ENCODE data around the gene IRX2.

Gene IRX2

GRCh38 chr5:2751592-2752021 lies at the start of gene IRX2:
TSS of gene IRX2 (minus strand) at chr5:2751677. CDS start at chr5:2751413, 264 bp downstream.
- TF ChIP-seq YY1 (IDR thresholded peaks at IDR 0.05; ENCODE audit: insufficient read depth, insufficient read length) = no peak
- no peak for TF ChIP-seq SUZ12 (IDR thresholded peaks at IDR 0.05; ENCODE audit: extremely low read depth, insufficient read depth, insufficient read length)
- TF ChIP-seq ZNF274 (IDR thresholded peaks at IDR 0.05; ENCODE audit: low read depth, low read length) = no peak
- peak within 1 kb of the TSS; percentile 84 for H3K4me3 ChIP-seq (ENCODE audit: insufficient read length, low read depth)
- H3K36me3 ChIP-seq (ENCODE audit: insufficient read depth, insufficient read length, low read length) = peaks cover 31% of the 10 kb centered on the region
- no peaks in the 10 kb centered on the region for H3K4me1 ChIP-seq (ENCODE audit: insufficient read depth, insufficient read length)
- DNase-seq (ENCODE audit: low read depth, low spot score) = peak; percentile 82
- H3K9me3 ChIP-seq (ENCODE audit: insufficient read depth, low read length) = peaks cover 43% of the 10 kb centered on the region; the same call in 1 of the 2 replicates
- H3K27me3 ChIP-seq (ENCODE audit: insufficient read depth, insufficient read length) = no peaks in the 10 kb centered on the region
- peak within 1 kb of the TSS; percentile 92 for H3K9ac ChIP-seq (ENCODE audit: insufficient read length, low read depth)

GRCh38 chr5:2800035-2800434 lies 48.6 kb upstream of the IRX2 start:
- no peak overlapping the region for H3K4me3 ChIP-seq (ENCODE audit: insufficient read length, low read depth)
- no peak overlapping the region for H3K9ac ChIP-seq (ENCODE audit: insufficient read length, low read depth)
- no peaks in the 10 kb centered on the region for H3K4me1 ChIP-seq (ENCODE audit: insufficient read depth, insufficient read length)
- H3K9me3 ChIP-seq (ENCODE audit: insufficient read depth, low read length) = no peaks in the 10 kb centered on the region
- H3K36me3 ChIP-seq (ENCODE audit: insufficient read depth, insufficient read length, low read length) = no peaks in the 10 kb centered on the region
- TF ChIP-seq ZNF274 (IDR thresholded peaks at IDR 0.05; ENCODE audit: low read depth, low read length) = no peak
- no peak for DNase-seq (ENCODE audit: low read depth, low spot score)
- H3K27me3 ChIP-seq (ENCODE audit: insufficient read depth, insufficient read length) = no peaks in the 10 kb centered on the region

- Histone ChIP-seq H3K4me3 (ENCODE audit: insufficient read length, low read depth) (no peak overlapping the region), H3K36me3 (ENCODE audit: insufficient read depth, insufficient read length, low read length) (no peaks in the 10 kb centered on the region), H3K4me1 (ENCODE audit: insufficient read depth, insufficient read length) (no peaks in the 10 kb centered on the region), H3K9me3 (ENCODE audit: insufficient read depth, low read length) (peaks cover 4% of the 10 kb centered on the region; the same call in 1 of the 2 replicates), H3K27me3 (ENCODE audit: insufficient read depth, insufficient read length) (no peaks in the 10 kb centered on the region), H3K9ac (ENCODE audit: insufficient read length, low read depth) (no peak overlapping the region)
- no peak for TF ChIP-seq YY1 (IDR thresholded peaks at IDR 0.05; ENCODE audit: insufficient read depth, insufficient read length)
- TF ChIP-seq SUZ12 (IDR thresholded peaks at IDR 0.05; ENCODE audit: extremely low read depth, insufficient read depth, insufficient read length) = no peak
- no peak for TF ChIP-seq ZNF274 (IDR thresholded peaks at IDR 0.05; ENCODE audit: low read depth, low read length)
- DNase-seq (ENCODE audit: low read depth, low spot score) = no peak
Observed at GRCh38 chr5:2797981-2798380, 46.5 kb upstream of the IRX2 start.

GRCh38 chr5:2797160-2797559 lies 45.7 kb upstream of the IRX2 start:
- TF ChIP-seq YY1 (IDR thresholded peaks at IDR 0.05; ENCODE audit: insufficient read depth, insufficient read length) (no peak), SUZ12 (IDR thresholded peaks at IDR 0.05; ENCODE audit: extremely low read depth, insufficient read depth, insufficient read length) (no peak), ZNF274 (IDR thresholded peaks at IDR 0.05; ENCODE audit: low read depth, low read length) (no peak)
- no peak overlapping the region for H3K4me3 ChIP-seq (ENCODE audit: insufficient read length, low read depth)
- no peaks in the 10 kb centered on the region for H3K4me1 ChIP-seq (ENCODE audit: insufficient read depth, insufficient read length)
- no peaks in the 10 kb centered on the region for H3K27me3 ChIP-seq (ENCODE audit: insufficient read depth, insufficient read length)
- no peaks in the 10 kb centered on the region for H3K36me3 ChIP-seq (ENCODE audit: insufficient read depth, insufficient read length, low read length)
- H3K9ac ChIP-seq (ENCODE audit: insufficient read length, low read depth) = no peak overlapping the region
- no peak for DNase-seq (ENCODE audit: low read depth, low spot score)
- peaks cover 5% of the 10 kb centered on the region; the same call in 1 of the 2 replicates for H3K9me3 ChIP-seq (ENCODE audit: insufficient read depth, low read length)

GRCh38 chr5:2783223-2783622 lies 31.7 kb upstream of the IRX2 start:
- Histone ChIP-seq H3K27me3 (ENCODE audit: insufficient read depth, insufficient read length) (no peaks in the 10 kb centered on the region), H3K4me3 (ENCODE audit: insufficient read length, low read depth) (no peak overlapping the region), H3K4me1 (ENCODE audit: insufficient read depth, insufficient read length) (no peaks in the 10 kb centered on the region), H3K36me3 (ENCODE audit: insufficient read depth, insufficient read length, low read length) (no peaks in the 10 kb centered on the region), H3K9me3 (ENCODE audit: insufficient read depth, low read length) (peaks cover 5% of the 10 kb centered on the region; the same call in 1 of the 2 replicates), H3K9ac (ENCODE audit: insufficient read length, low read depth) (no peak overlapping the region)
- TF ChIP-seq ZNF274 (IDR thresholded peaks at IDR 0.05; ENCODE audit: low read depth, low read length) = no peak
- TF ChIP-seq SUZ12 (IDR thresholded peaks at IDR 0.05; ENCODE audit: extremely low read depth, insufficient read depth, insufficient read length) = no peak
- no peak for TF ChIP-seq YY1 (IDR thresholded peaks at IDR 0.05; ENCODE audit: insufficient read depth, insufficient read length)
- DNase-seq (ENCODE audit: low read depth, low spot score) = no peak

- H3K9me3 ChIP-seq (ENCODE audit: insufficient read depth, low read length) = peaks cover 5% of the 10 kb centered on the region; the same call in 1 of the 2 replicates
- H3K9ac ChIP-seq (ENCODE audit: insufficient read length, low read depth) = no peak overlapping the region
- no peak for TF ChIP-seq SUZ12 (IDR thresholded peaks at IDR 0.05; ENCODE audit: extremely low read depth, insufficient read depth, insufficient read length)
- TF ChIP-seq ZNF274 (IDR thresholded peaks at IDR 0.05; ENCODE audit: low read depth, low read length) = no peak
- TF ChIP-seq YY1 (IDR thresholded peaks at IDR 0.05; ENCODE audit: insufficient read depth, insufficient read length) = no peak
- no peaks in the 10 kb centered on the region for H3K27me3 ChIP-seq (ENCODE audit: insufficient read depth, insufficient read length)
- no peak overlapping the region for H3K4me3 ChIP-seq (ENCODE audit: insufficient read length, low read depth)
- no peaks in the 10 kb centered on the region for H3K4me1 ChIP-seq (ENCODE audit: insufficient read depth, insufficient read length)
- DNase-seq (ENCODE audit: low read depth, low spot score) = no peak
- no peaks in the 10 kb centered on the region for H3K36me3 ChIP-seq (ENCODE audit: insufficient read depth, insufficient read length, low read length)
Observed at GRCh38 chr5:2782658-2783057, 31.2 kb upstream of the IRX2 start.

GRCh38 chr5:2780421-2781171 lies 29.1 kb upstream of the IRX2 start:
- TF ChIP-seq SUZ12 (IDR thresholded peaks at IDR 0.05; ENCODE audit: extremely low read depth, insufficient read depth, insufficient read length) = no peak
- TF ChIP-seq YY1 (IDR thresholded peaks at IDR 0.05; ENCODE audit: insufficient read depth, insufficient read length) = no peak
- TF ChIP-seq ZNF274 (IDR thresholded peaks at IDR 0.05; ENCODE audit: low read depth, low read length) = no peak
- no peak for DNase-seq (ENCODE audit: low read depth, low spot score)

More at GRCh38 chr5:2780421-2781171, 29.1 kb upstream of the IRX2 start:
- peaks cover under 1% of the 10 kb centered on the region; the same call in 1 of the 2 replicates for H3K9me3 ChIP-seq (ENCODE audit: insufficient read depth, low read length)
- H3K4me1 ChIP-seq (ENCODE audit: insufficient read depth, insufficient read length) = no peaks in the 10 kb centered on the region
- no peak overlapping the region for H3K4me3 ChIP-seq (ENCODE audit: insufficient read length, low read depth)
- H3K36me3 ChIP-seq (ENCODE audit: insufficient read depth, insufficient read length, low read length) = no peaks in the 10 kb centered on the region
- no peak overlapping the region for H3K9ac ChIP-seq (ENCODE audit: insufficient read length, low read depth)
- no peaks in the 10 kb centered on the region for H3K27me3 ChIP-seq (ENCODE audit: insufficient read depth, insufficient read length)
